HUES6 (cell line): ENCODE data around the gene PARD3B.
"Not testable (repeated sequence)": the region's sequence is repeated elsewhere in the genome, so short reads cannot be mapped to it uniquely, and the experiment has no call there.

Experiments used
- H3K27ac ChIP-seq: 2 replicates; pipeline ENCODE4 v1.7.0; 2013; ENCODE audit warnings: low read depth, mild to moderate bottlenecking, low read length, inconsistent platforms
- H3K27me3 ChIP-seq: 2 replicates; pipeline ENCODE4 v1.6.1; 2013; ENCODE audit warnings: low read length; ENCODE audit not compliant: control insufficient read depth, insufficient read depth
- H3K36me3 ChIP-seq: 2 replicates; pipeline ENCODE4 v1.6.1; 2013; ENCODE audit warnings: low read length; ENCODE audit not compliant: control insufficient read depth, insufficient read depth
- H3K4me1 ChIP-seq: 2 replicates; pipeline ENCODE4 v1.6.1; 2013; ENCODE audit warnings: low read length; ENCODE audit not compliant: control insufficient read depth, insufficient read depth
- H3K4me3 ChIP-seq: 2 replicates; pipeline ENCODE4 v1.5.1; 2013; ENCODE audit warnings: low read depth, low read length
- H3K9ac ChIP-seq: one replicate; pipeline ENCODE4 v1.6.1; 2013; ENCODE audit warnings: mild to moderate bottlenecking, low read length
- H3K9me3 ChIP-seq: 2 replicates; pipeline ENCODE4 v1.6.1; 2013; ENCODE audit warnings: low read depth, low read length; ENCODE audit not compliant: control insufficient read depth, insufficient read depth

The PARD3B gene

GRCh38 chr2:204542982-204543608 is 2.2 kb upstream of the PARD3B start:
- peaks cover 24% of the 10 kb centered on the region for H3K4me1 ChIP-seq
- H3K36me3 ChIP-seq = no peaks in the 10 kb centered on the region
- H3K27ac ChIP-seq = no peak overlapping the region
- no peaks in the 10 kb centered on the region for H3K9me3 ChIP-seq
- no peak overlapping the region for H3K4me3 ChIP-seq
- H3K9ac ChIP-seq = no peak overlapping the region
- peaks cover 41% of the 10 kb centered on the region for H3K27me3 ChIP-seq

DNA sequence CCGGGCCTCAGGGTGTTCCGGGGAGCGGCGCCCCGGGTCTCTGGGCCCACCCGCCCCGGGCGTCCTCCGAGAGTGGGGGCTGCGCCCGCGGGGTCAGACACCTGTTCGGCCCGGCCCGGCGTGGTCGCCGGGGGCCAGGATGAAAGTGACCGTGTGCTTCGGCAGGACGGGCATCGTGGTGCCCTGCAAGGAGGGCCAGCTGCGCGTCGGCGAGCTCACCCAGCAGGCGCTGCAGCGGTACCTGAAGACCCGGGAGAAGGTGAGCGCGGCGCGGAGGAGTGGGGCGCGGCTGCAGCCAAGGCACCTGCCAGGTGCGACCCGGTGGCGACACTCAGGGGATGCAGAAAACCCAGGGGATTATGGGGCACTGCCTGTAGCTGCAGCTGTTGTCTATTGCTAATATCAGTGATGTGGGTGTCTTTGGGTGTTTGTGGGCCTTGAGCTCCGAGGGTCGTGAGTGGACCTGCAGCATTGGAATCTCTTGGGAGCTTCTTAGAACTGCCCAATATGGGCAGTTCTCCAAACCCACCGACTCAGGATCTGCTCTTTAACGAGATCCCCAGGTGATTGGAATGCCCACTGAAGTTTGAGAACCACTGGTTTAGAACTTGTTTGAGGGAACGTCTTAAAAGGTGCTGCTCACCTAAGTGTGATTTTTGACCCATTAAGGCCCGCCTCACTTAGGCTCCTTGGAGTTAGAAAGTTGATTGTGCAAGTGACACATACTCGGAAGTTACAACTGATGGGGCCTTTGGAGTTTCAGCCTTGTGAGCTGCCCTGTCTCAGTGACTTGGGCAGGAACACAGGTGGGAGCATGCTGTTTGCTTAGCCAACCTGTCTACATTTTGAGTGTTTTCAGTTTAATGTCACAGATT is 823 bp downstream of the PARD3B start:
- H3K9ac ChIP-seq = peak overlapping the region; percentile 42
- H3K36me3 ChIP-seq = no peaks in the 10 kb centered on the region
- H3K9me3 ChIP-seq = no peaks in the 10 kb centered on the region
- H3K27me3 ChIP-seq = peaks cover 41% of the 10 kb centered on the region
- H3K4me1 ChIP-seq = peaks cover 38% of the 10 kb centered on the region
- no peak overlapping the region for H3K27ac ChIP-seq
- peak overlapping the region; percentile 72 for H3K4me3 ChIP-seq

DNA sequence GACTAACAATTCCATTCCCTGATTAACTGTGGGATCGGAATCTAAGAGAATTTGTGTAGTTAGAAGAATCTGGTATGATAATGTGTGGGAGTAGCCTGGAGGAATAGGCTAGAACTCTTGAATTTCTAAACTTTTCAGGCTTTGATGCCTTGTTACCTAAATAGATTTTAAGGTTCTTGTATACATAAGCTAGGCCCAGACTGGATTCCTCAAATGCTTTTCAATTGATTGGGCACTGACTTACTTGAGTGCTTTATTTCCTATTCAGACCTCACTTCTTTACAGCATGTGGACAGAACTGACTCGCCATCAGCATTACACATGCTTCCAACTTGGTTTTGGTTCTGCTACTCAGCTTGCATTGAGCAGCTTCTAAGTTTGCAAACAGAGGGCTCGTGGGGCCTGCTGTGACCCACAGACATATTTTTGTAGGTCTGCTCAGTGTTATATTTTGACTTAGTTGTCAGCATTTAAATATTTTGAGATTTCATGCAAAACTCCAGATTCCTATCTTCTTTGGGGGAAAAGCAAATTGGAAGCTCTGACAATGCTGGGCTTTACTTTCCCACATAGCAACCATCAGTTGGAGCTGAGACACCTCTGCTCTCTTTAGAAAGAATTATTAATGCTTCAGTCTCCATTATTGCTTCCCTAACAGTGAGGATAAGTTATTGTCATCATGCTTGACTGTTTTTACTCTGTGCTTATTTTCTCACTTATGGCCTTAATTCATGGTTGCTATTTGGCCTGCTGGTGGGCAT is 5.7 kb downstream of the PARD3B start:
- peak overlapping the region; percentile 1 for H3K9ac ChIP-seq
- H3K4me1 ChIP-seq = peaks cover 39% of the 10 kb centered on the region
- no peak overlapping the region for H3K4me3 ChIP-seq
- no peaks in the 10 kb centered on the region for H3K9me3 ChIP-seq
- H3K27me3 ChIP-seq = peaks cover 11% of the 10 kb centered on the region
- H3K36me3 ChIP-seq = no peaks in the 10 kb centered on the region
- H3K27ac ChIP-seq = no peak overlapping the region

DNA sequence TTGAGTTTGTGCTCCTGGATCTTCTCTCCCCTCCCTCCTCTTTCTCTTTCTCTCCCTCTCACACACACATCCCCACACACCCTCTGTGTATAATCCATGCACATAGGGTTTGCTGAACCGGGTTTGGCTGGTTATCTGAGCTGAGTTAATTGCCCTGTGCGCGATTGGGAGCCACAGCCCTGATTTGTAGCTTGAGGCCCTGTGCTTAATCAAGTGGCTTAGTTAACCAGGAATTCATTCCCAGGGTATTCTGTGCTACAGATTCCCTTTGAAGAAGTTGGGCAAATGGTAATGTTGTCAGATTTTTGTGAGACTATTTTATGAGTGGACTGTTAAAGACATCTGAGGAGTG is 6.2 kb downstream of the PARD3B start:
- Histone ChIP-seq H3K36me3 (no peaks in the 10 kb centered on the region), H3K9ac (peak overlapping the region; percentile 1), H3K4me3 (no peak overlapping the region), H3K4me1 (peaks cover 34% of the 10 kb centered on the region), H3K9me3 (no peaks in the 10 kb centered on the region), H3K27me3 (peaks cover 6% of the 10 kb centered on the region), H3K27ac (no peak overlapping the region)

DNA sequence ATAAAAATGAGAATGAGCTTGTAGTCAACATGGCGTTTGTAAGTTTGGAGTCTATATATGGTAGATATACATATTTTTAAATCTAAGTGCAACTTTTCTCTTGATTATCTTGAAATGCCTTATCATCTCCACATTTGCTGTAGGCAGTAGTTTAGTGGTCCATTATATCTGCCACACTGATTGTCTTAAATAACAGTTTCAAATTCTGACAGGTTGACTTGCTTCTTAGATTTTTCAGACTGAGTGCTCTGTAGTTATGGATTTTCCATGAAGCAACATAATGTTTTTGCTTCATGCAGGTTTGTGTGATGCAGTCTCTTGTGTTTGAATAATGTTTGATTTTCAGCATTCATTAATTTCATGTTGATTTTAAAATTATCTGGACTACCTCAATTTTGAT is 12.3 kb downstream of the PARD3B start:
- no peaks in the 10 kb centered on the region for H3K4me1 ChIP-seq
- H3K27ac ChIP-seq = no peak overlapping the region
- H3K27me3 ChIP-seq = no peaks in the 10 kb centered on the region
- no peak overlapping the region for H3K9ac ChIP-seq
- H3K9me3 ChIP-seq = peaks cover 4% of the 10 kb centered on the region; the same call in 1 of the 2 replicates
- no peak overlapping the region for H3K4me3 ChIP-seq
- no peaks in the 10 kb centered on the region for H3K36me3 ChIP-seq

- not testable (repeated sequence) for H3K4me1 ChIP-seq, H3K27ac ChIP-seq, H3K36me3 ChIP-seq, H3K9me3 ChIP-seq, H3K27me3 ChIP-seq, H3K4me3 ChIP-seq, H3K9ac ChIP-seq
Measured at GRCh38 chr2:204559358-204559757, 14.1 kb downstream of the PARD3B start.

DNA sequence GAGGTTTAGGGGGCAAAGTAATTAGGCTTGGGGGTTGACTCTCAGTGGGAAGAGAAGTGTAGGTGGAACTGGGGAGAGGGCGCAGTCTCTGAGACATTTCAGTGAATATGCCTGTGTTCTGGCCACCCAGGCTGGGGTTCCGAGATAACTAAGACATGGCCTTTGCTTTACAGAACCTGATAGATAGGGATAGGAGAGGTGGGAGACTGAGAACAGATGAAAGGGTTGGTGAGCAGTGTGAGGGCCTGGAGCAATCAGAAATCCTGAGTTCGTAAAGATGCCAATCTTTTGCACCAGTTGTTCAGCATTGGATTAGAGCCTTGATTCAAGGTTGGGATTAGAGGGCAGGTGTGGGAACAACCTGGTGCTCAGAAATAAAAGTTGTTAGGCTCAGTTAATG is 15.6 kb downstream of the PARD3B start:
- Histone ChIP-seq H3K9ac (no peak overlapping the region), H3K36me3 (no peaks in the 10 kb centered on the region), H3K4me3 (no peak overlapping the region), H3K27me3 (no peaks in the 10 kb centered on the region), H3K4me1 (no peaks in the 10 kb centered on the region), H3K27ac (no peak overlapping the region), H3K9me3 (peaks cover 4% of the 10 kb centered on the region; the same call in 1 of the 2 replicates)

DNA sequence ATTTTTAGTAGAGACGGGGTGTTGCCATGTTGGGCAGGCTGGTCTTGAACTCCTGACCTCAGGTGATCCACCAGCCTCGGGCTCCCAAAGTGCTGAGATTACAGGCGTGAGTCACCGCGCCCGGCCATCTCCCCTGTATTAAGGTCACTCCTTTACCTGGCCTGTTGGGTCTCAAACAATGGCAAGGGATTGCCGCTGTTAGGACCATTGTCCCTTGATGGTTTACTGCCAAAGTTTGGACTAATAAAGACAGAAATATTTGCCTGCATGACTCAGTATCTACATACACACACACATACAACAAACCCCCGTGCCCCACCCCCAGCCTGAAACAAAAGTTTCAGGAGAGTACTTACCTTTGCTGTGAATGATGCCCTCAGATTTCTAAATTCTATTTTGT is 16.5 kb downstream of the PARD3B start:
- Histone ChIP-seq H3K27me3 (no peaks in the 10 kb centered on the region), H3K4me3 (no peak overlapping the region)

DNA sequence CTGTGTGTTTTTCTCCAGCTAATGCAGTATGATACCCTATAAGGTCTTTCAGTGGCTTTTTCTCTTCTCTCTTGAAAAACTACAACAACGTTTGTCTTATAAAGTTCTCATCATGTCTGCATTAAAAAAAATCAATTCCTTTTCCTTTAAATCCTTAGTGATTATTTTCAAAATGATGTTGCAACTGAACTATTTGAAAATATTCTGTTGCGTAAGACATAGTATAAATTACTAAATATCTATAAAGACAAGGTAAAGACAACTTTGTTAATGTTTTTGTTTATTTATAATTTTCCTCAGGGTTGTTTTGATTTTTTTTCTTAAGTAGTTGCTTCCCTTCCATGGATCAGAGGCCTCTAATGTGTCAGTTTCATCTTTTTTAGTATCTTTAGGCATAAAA is 21.2 kb downstream of the PARD3B start:
- Histone ChIP-seq H3K4me3 (no peak overlapping the region), H3K27ac (no peak overlapping the region), H3K9me3 (no peaks in the 10 kb centered on the region), H3K36me3 (no peaks in the 10 kb centered on the region), H3K27me3 (no peaks in the 10 kb centered on the region), H3K9ac (no peak overlapping the region), H3K4me1 (no peaks in the 10 kb centered on the region)

More for the DNA sequence above, 16.5 kb downstream of the PARD3B start:
- no peaks in the 10 kb centered on the region for H3K36me3 ChIP-seq
- H3K9ac ChIP-seq = no peak overlapping the region
- no peak overlapping the region for H3K27ac ChIP-seq
- H3K9me3 ChIP-seq = peaks cover 4% of the 10 kb centered on the region; the same call in 1 of the 2 replicates
- no peaks in the 10 kb centered on the region for H3K4me1 ChIP-seq

DNA sequence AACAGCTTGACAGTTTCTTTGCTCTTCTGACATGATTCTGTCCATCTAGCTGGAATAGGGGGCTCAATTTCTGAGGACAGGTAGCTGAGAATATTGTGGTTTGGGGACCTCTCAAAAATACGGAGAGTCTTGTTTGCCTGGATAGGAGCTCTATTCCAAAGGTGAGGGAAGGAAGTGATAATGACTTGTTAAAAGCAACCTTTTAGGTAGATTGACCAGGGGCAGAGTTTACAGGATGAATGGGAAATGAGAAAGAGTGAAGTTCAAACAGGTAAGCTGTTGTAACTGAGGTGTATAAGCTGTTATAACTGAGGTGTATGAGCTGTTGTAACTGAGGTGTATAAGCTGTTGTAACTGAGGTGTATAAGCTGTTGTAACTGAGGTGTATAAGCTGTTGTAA is 25.1 kb downstream of the PARD3B start:
- no peak overlapping the region for H3K27ac ChIP-seq
- no peak overlapping the region for H3K4me3 ChIP-seq
- H3K9me3 ChIP-seq = no peaks in the 10 kb centered on the region
- H3K9ac ChIP-seq = no peak overlapping the region
- H3K27me3 ChIP-seq = no peaks in the 10 kb centered on the region
- H3K4me1 ChIP-seq = no peaks in the 10 kb centered on the region
- H3K36me3 ChIP-seq = no peaks in the 10 kb centered on the region

- H3K27me3 ChIP-seq = no peaks in the 10 kb centered on the region
- no peak overlapping the region for H3K4me3 ChIP-seq
Measured at GRCh38 chr2:204571041-204571440, 25.8 kb downstream of the PARD3B start.

More at GRCh38 chr2:204571041-204571440, 25.8 kb downstream of the PARD3B start:
- no peaks in the 10 kb centered on the region for H3K36me3 ChIP-seq
- no peaks in the 10 kb centered on the region for H3K4me1 ChIP-seq
- H3K27ac ChIP-seq = no peak overlapping the region
- no peaks in the 10 kb centered on the region for H3K9me3 ChIP-seq
- H3K9ac ChIP-seq = no peak overlapping the region
